ENCODE results near the gene DGKK.
"Not testable (repeated sequence)": the region's sequence is repeated elsewhere in the genome, so short reads cannot be mapped to it uniquely, and the experiment has no call there.

The DGKK gene

GRCh38 chrX:50431623-50432022, 39.0 kb downstream of the DGKK start:
- no peak for DNase-seq (ENCODE audit: low read depth)

- no peak for DNase-seq (ENCODE audit: low read depth)
These were observed 39.6 kb downstream of the DGKK start for GRCh38 chrX:50430917-50431575.

- DNase-seq (ENCODE audit: low read depth) = no peak
These were observed 42.5 kb downstream of the DGKK start for GRCh38 chrX:50428174-50428573.

- no peak for DNase-seq (ENCODE audit: low read depth)
These were observed 62.6 kb downstream of the DGKK start for GRCh38 chrX:50407976-50408375.

DNA sequence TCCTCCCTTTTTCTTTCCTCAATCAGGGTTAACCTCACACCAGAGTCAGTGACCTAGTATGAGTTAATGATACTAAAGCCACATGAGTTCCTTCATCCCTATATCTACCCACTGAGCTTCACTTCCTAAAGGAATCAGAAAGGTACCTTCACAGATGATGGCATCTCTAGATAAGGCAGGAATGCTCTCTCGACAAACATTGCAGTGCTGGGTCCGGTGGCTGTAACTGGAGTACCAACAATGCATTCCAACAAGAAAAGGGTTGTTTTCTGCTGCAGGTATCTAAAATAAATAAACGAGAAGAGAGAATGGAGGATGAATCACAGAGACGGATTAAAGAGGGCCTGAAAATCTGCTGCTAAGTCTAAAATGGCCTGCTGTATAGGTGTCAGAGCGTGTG, 66.7 kb downstream of the DGKK start:
- no peak for DNase-seq (ENCODE audit: low read depth)

DNA sequence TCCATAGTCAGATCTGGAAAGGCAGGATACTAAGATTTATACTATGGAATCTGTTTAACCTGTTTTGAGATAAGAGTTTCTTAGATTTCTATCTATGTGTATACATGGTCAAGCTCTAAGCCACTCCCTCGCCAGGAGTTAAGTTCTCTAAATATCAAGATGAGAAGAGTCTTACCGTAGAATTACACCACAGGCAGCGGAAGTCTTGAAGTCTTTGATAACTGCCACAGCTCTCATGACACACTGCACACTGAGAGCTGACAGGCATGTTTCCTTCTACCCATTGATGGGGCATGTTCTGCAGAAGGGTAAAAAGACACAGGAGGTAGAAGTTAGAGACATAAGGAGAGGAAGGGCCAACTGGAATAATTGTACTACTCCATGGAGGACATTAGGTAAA, 67.7 kb downstream of the DGKK start:
- no peak for DNase-seq (ENCODE audit: low read depth)

- no peak for DNase-seq (ENCODE audit: low read depth)
These were observed 76.7 kb downstream of the DGKK start for GRCh38 chrX:50393902-50394301.

- DNase-seq (ENCODE audit: low read depth) = no peak
These were observed 84.1 kb downstream of the DGKK start for GRCh38 chrX:50386520-50386919.

DNA sequence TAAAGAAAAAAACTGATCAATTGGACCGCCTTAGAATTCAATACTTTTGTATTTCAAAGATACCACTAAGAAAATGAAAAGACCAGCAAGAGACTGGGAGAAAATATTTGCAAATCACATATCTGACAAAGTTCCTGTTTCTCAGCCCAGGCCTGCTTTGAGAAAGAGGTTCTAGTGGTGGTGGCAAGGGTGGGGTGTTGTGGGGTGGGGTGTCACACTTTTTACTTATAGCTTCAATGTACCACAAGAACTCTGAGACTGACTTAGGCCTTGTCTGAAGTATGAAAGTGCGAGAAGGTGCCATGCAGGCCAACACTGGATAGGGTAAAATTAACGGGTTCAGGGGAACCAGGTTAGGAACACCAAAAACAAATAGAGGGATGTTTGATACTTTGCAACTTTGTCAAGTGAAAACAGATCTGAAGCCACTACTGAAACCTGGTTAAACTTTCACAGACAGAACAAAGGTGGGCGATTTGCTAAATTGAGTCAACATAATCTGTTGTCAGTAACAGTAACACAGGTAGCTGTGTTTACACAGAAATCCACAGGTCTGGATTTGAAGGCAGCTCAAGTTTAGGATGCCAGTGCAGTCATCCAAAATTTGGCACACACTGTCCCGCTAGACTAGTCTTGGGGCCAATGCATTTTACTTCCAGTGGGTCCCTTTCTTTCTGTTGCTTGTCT, 88.8 kb downstream of the DGKK start:
- no peak for DNase-seq (ENCODE audit: low read depth)

GRCh38 chrX:50375481-50376267, 95.0 kb downstream of the DGKK start:
- no peak for DNase-seq (ENCODE audit: low read depth)

GRCh38 chrX:50372966-50373365, 97.7 kb downstream of the DGKK start:
- no peak for DNase-seq (ENCODE audit: low read depth)

DNA sequence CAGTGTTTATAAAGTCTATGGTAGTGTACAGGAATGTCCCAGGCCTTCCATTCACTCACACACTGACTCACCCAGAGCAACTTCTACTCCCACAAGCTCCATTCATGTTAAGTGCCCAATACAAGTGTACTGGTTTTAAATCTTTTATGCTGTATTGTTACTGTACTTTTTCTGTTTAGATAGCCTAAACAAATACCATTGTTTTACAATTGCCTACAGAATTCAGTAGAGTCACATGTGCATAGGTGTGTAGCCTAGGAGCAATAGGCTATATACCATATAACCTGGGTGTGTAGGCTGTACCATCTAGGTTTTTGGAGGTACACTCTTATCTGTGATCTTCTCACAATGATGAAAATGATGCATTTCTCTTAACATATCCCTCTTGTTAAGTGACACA, 126.7 kb downstream of the DGKK start:
- DNase-seq (ENCODE audit: low read depth) = no peak

DNA sequence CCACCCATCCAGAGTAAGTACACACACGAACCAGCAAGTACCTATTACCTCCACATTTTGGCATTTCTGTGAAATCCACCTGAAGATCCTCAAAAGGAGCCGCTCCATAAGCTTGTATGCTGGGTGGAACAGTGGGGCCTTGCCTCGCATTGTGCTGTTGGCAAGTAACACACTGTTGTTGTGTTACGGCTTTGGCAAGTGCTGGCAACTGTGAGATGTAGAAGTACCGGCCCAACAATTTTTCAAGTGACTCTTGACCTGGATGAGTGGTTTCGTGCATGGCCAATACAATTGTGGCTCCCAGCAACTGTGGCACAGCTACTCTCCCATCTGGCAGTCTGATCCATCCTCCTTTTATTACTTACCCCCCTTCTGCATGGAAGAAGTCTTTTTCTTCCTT, 137.3 kb downstream of the DGKK start:
- no peak for DNase-seq (ENCODE audit: low read depth)

- not testable (repeated sequence) for DNase-seq (ENCODE audit: low read depth)
These were observed 138.0 kb downstream of the DGKK start for GRCh38 chrX:50332668-50333067.

DNA sequence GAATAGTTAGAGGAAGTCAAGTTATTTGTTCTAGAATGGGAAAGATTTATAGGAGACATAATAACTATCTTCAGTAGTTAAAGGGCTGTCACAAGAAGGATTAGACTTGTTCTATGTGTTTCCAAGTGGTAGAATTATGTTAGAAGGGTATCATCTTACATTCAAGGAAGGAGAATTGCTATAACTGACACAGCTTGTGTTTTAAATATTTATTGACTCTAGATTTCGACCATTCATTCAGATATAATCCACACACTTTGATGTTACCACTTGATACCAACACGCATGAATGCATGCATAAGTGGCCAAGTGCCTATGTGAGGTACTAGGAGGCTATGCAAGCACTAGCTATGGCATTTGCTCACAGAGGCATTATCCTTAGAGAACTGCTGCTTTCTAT, 143.4 kb downstream of the DGKK start:
- no peak for DNase-seq (ENCODE audit: low read depth)

All from HS-27A (cell line).